ENCODE measurements around the gene ARMC9.
"Not testable (repeated sequence)": the region's sequence is repeated elsewhere in the genome, so short reads cannot be mapped to it uniquely, and the experiment has no call there.

ARMC9 gene

DNA sequence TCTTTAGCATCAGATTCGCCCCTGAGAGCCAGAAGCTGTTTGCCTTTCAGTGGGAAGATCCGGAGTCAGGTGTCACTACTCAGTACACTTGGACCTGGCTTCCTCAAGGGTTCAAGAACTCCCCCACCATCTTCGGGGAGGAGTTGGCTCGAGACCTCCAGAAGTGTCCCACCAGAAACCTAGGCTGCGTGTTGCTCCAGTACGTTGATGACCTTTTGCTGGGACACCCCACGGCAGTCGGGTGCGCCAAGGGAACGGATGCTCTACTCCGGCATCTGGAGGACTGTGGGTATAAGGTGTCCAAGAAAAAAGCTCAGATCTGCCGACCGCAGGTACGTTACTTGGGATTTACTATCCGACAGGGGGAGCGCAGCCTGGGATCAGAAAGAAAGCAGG is 205.8 kb downstream of the ARMC9 start:
- not testable (repeated sequence) for DNase-seq

DNA sequence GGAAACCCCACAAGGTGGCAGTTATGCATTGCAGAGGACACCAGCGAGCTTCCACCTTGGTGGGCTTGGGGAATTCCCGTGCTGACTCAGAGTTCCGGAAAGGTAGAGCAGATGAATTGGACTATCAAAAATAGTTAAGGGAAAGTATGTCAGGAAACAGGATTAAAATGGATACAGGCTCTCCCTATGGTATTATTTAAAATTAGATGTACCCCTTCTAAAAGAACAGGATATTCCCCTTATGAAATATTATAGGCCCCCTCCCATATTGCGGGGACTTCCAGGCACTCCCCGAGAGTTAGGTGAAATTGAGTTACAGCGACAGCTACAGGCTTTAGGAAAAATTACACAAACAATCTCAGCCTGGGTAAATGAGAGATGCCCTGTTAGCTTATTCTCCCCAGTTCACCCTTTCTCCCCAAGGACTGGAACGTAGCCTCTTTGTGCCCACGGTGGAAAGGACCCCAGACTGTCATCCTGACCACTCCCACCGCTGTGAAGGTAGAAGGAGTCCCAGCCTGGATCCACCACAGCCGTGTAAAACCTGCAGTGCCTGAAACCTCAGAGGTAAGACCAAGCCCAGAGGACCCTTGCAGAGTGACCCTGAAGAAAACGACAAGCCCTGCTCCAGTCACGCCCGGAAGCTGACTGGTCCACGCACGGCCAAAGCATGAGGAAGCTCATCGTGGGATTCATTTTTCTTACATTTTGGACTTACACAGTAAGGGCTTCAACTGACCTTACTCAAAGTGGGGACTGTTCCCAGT is 207.4 kb downstream of the ARMC9 start:
- not testable (repeated sequence) for DNase-seq

GRCh38 chr2:231407686-231408085 is 209.3 kb downstream of the ARMC9 start:
- not testable (repeated sequence) for DNase-seq

DNA sequence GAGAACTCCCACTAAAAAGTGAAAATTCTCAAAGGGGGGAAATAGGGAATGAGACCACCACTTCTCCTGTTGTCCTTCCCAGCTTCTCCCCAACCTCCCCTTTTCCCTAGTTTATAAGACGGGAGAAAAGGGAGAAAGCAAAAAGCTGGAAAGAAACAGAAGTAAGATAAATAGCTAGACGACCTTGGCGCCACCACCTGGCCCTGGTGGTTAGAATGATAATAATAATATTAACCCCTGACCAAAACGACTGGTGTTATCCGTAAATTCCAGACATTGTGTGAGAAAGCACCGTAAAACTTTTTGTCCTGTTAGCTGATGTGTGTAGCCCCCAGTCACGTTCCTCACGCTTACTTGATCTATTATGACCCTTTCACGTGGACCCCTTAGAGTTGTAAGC is 209.9 kb downstream of the ARMC9 start:
- DNase-seq: not testable (repeated sequence)

GRCh38 chr2:231409776-231410175 is 211.3 kb downstream of the ARMC9 start:
- no peak for DNase-seq

DNA sequence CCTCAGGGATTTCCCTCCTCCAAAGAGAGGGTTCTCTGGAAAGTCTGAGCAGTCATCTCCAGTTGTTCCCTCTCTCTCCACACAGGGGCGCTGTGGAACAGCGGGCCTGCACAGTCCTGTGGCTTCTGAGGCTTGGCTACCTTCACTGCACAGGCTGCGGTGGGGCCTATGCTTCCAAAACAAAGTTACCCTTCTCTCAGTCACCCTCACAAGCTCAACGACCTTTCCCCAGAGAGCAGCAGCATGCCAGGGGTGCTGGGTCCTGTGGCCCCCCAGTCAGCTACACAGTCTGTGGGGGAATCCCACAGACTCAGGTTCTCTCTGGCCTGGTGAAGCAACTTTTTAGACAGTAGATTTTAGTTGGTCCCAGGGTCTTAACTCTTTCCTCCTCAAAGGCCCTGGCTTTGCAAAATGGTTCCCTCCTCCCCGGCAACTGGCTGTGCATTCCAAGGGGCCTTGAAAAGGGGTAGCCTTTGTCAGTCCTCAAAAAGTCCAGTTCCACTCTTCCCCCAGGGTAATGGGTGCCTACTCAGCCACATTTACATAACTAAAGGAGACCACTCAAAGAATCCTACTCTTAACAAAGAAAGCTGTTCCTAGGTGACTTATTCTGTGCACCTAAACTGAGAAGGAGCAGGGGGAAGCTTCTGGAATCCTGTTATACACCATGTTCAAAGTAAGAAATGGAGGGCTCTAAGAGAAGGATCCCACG is 212.0 kb downstream of the ARMC9 start:
- DNase-seq: no peak

DNA sequence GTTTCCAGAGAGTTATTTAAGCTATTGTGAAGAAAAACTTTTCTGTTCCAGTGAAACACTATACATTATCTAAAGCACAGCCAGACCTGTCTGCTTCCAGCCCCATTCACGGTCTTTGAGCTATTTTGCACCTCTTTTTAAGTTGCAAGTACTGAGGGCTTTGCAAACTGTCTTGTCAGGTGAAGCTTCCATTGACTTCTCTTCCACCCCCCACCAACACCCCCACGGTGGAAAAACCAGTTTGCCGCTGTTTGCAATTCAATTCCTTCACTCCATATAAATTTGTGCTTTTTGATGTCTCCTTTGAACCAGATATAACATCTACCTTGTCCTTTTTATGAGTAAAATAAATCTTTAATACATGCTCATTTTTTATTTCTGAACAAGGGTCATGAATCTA is 212.8 kb downstream of the ARMC9 start:
- no peak for DNase-seq

GRCh38 chr2:231411831-231412617 is 213.6 kb downstream of the ARMC9 start:
- DNase-seq: peak; percentile 62 to 73

- DNase-seq: no peak
Measured at GRCh38 chr2:231412618-231412963, 214.2 kb downstream of the ARMC9 start.

DNA sequence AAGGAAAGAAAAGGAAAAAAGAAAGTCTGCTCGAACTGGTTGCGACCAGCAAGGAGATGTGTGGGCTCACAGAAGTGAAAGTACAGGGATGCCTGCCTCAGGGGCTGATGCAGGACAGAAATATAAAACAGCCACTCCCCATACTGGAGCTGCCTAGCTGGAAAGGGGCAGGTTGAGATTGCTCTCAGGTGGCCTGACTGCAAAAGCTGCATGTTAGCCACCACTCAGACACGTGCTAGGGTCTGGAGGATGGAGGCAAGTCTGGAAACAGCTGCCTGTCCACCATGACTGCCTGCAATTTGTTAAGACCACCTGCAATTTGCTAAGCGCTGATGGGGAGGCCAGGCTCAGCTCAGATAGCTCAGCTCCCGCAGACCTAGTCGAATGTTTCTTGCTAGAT is 215.0 kb downstream of the ARMC9 start:
- DNase-seq: no peak

DNA sequence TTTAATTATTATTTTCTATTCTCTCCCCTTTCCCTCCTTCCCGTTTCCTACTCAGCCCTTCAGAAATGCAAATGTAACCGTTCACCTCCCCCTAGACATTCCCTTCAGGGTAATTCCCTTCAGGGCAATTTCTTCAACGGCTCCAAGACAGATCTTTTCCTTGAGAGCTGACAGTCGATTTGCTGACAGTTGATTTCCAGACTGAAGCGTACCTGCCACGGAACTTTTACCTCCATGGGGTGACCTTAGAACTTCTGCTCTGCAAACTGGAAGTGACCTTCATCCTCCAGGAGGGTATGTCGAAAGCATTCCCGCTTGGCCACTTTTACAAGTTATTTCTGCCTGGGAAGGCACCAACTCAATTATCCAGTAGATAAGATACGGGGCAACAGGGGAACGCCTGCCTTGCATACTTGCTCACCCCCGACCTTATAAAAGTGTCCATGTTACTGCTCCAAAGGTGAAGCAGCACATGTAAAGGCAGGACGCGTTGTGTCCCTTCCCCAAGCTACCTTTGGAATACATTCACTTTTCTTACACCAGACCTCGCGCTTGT is 215.6 kb downstream of the ARMC9 start:
- DNase-seq: no peak

- no peak for DNase-seq
Measured at GRCh38 chr2:231415029-231415428, 216.6 kb downstream of the ARMC9 start.

DNA sequence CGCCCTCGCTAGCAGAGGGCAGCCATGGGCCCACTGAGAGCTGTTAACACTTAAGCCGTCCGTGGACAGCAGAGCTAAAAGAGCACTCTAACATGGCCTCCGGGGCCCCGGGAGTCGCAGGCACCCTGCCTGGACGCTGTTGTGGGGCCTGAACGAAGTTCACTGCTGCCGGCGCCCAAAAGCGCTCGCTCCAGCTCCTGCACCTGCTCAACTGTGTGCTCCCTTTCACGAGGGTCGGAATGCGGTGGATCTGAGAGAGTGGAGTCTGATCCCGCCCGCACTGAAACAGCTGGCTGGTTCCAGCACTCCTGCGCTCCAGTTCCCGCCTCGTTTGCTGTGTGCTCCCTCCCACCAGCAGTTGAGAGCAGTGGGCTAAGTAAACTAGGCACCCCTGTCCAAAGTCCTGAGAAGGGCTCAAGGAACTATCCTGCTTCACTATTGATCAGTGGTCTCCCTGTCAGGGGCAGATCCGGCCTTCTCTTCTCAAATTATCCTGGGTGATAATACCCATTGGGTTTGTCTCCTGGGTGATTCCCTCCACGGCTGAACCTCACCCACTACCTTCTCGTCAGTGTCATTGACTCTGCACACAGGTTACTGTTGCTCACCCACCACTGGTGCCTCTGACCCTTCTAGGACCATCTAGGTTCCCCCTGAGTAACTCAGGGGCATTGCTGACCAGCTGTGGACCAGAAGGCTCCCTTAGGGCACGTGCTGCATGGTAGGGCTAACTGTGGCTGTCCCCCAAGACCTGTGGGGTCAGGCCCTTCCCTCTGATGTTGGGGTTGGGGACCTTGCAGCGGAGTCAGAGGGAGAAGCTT is 220.6 kb downstream of the ARMC9 start:
- DNase-seq: no peak

- DNase-seq: no peak
Measured at GRCh38 chr2:231421051-231421580, 222.7 kb downstream of the ARMC9 start.

GRCh38 chr2:231422056-231422455 is 223.6 kb downstream of the ARMC9 start:
- no peak for DNase-seq

DNA sequence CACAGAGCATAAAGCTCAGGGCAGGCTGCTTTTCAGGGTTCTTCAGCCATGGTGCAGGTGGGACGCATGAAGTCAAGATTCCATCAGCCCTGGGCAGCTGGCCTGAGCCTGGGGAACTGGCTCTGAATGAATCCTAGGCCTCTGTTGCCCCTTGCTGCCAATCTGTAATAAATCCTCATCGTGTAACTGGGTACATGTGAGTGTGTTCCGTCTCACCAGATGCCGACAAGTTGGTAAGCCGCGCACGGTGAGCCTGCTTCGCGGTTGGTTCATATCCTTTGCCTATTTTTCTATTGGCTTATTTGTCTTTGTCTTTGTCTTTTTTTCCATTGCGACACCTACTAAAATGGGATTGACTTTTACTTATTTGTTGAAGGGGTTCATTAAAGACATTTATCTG is 224.7 kb downstream of the ARMC9 start:
- DNase-seq: no peak

All from SHP77 (cell line).